T-helper 17 cell (primary cell): ENCODE data around the gene OSGIN1. TPM values are rescaled to one million over a fixed set of nuclear protein-coding genes. Genes with fewer than 3 reads are reported as not detected.
"Not testable (repeated sequence)": the region's sequence is repeated elsewhere in the genome, so short reads cannot be mapped to it uniquely, and the experiment has no call there.

Source experiments
- ATAC-seq: fragments of 150-1000 bp; cut with Tn5 transposase; 2 replicates; pipeline ENCODE4 v1.10.0; 2021; ENCODE audit warnings: mild to moderate bottlenecking, moderate library complexity
- DNase-seq, 3 donors: peaks; one replicate each; pipeline versions ENCODE4 v3.0.0 to v3.0.0-alpha.2; 2020 to 2021
- H3K9me3 ChIP-seq: one replicate; pipeline ENCODE4 v1.7.0; 2013; ENCODE audit warnings: low read length, mild to moderate bottlenecking; ENCODE audit not compliant: control insufficient read depth, poor library complexity, severe bottlenecking
- H3K27ac Mint-ChIP-seq: one replicate; pipeline ENCODE4 v1.8.0; 2022; ENCODE audit warnings: mild to moderate bottlenecking, moderate library complexity, mixed read lengths
- H3K27me3 Mint-ChIP-seq: one replicate; pipeline ENCODE4 v1.8.0; 2022; ENCODE audit warnings: mixed read lengths
- H3K36me3 Mint-ChIP-seq: one replicate; pipeline ENCODE4 v1.8.0; 2022; ENCODE audit warnings: low read depth, mixed read lengths
- H3K4me1 Mint-ChIP-seq: one replicate; pipeline ENCODE4 v1.8.0; 2022; ENCODE audit warnings: mild to moderate bottlenecking, mixed read lengths
- H3K4me3 Mint-ChIP-seq: one replicate; pipeline ENCODE4 v1.8.0; 2022; ENCODE audit warnings: mild to moderate bottlenecking, moderate library complexity, mixed read lengths
- total RNA-seq, 4 donors: library from RNA in 2 of 4; stranded (reverse) in 2 of 4; gene quantifications; one replicate each; pipeline ENCODE4 v1.2.3 and lab custom pipeline; 2022 to 2026

The OSGIN1 gene
- total RNA-seq, 2 donors from 2014 or later, result 1.1 to 1.4 TPM

GRCh38 chr16:83940630-83941378 lies 12.2 kb upstream of the OSGIN1 start:
- ATAC-seq (no peak), DNase-seq (no peak)
- H3K4me1 Mint-ChIP-seq, result peaks cover 13% of the 10 kb centered on the region
- H3K4me3 Mint-ChIP-seq, result no peak overlapping the region
- no peaks in the 10 kb centered on the region for H3K9me3 ChIP-seq
- peaks cover 4% of the 10 kb centered on the region for H3K27me3 Mint-ChIP-seq
- no peak overlapping the region for H3K27ac Mint-ChIP-seq
- peaks cover 2% of the 10 kb centered on the region for H3K36me3 Mint-ChIP-seq

- H3K4me1 Mint-ChIP-seq, result peaks cover 12% of the 10 kb centered on the region
- H3K27me3 Mint-ChIP-seq, H3K27ac Mint-ChIP-seq, H3K36me3 Mint-ChIP-seq, H3K4me3 Mint-ChIP-seq, ATAC-seq, DNase-seq, H3K9me3 ChIP-seq: not testable (repeated sequence)
Observed at GRCh38 chr16:83941546-83941945, 11.5 kb upstream of the OSGIN1 start.

- Mint-ChIP-seq H3K27me3 (peaks cover 4% of the 10 kb centered on the region), H3K27ac (no peak overlapping the region), H3K4me1 (peaks cover 10% of the 10 kb centered on the region), H3K36me3 (no peaks in the 10 kb centered on the region), H3K4me3 (no peak overlapping the region)
- H3K9me3 ChIP-seq, result no peaks in the 10 kb centered on the region
- DNase-seq (no peak), ATAC-seq (no peak)
Observed at GRCh38 chr16:83942074-83942473, 11.0 kb upstream of the OSGIN1 start.

GRCh38 chr16:83942815-83943515 lies 10.1 kb upstream of the OSGIN1 start:
- H3K27ac Mint-ChIP-seq, result no peak overlapping the region
- ATAC-seq (no peak), DNase-seq (no peak)
- no peaks in the 10 kb centered on the region for H3K36me3 Mint-ChIP-seq
- no peaks in the 10 kb centered on the region for H3K9me3 ChIP-seq
- H3K27me3 Mint-ChIP-seq, result peaks cover 4% of the 10 kb centered on the region
- peaks cover 10% of the 10 kb centered on the region for H3K4me1 Mint-ChIP-seq
- H3K4me3 Mint-ChIP-seq, result no peak overlapping the region

- H3K4me3 Mint-ChIP-seq, result no peak overlapping the region
- H3K27ac Mint-ChIP-seq, result no peak overlapping the region
Observed at GRCh38 chr16:83943516-83944050, 9.5 kb upstream of the OSGIN1 start.

GRCh38 chr16:83945587-83945986 lies 7.5 kb upstream of the OSGIN1 start:
- no peak for DNase-seq
- Mint-ChIP-seq H3K36me3 (no peaks in the 10 kb centered on the region), H3K27me3 (no peaks in the 10 kb centered on the region), H3K27ac (no peak overlapping the region), H3K4me1 (peaks cover 2% of the 10 kb centered on the region), H3K4me3 (no peak overlapping the region)
- H3K9me3 ChIP-seq, result no peaks in the 10 kb centered on the region
- ATAC-seq, result no peak

More at GRCh38 chr16:83943516-83944050, 9.5 kb upstream of the OSGIN1 start:
- H3K9me3 ChIP-seq, result no peaks in the 10 kb centered on the region
- Mint-ChIP-seq H3K36me3 (no peaks in the 10 kb centered on the region), H3K27me3 (peaks cover 4% of the 10 kb centered on the region), H3K4me1 (peaks cover 10% of the 10 kb centered on the region)
- ATAC-seq (no peak), DNase-seq (no peak)

GRCh38 chr16:83946154-83946780 lies 6.8 kb upstream of the OSGIN1 start:
- no peak overlapping the region for H3K4me3 Mint-ChIP-seq
- H3K36me3 Mint-ChIP-seq, result no peaks in the 10 kb centered on the region
- no peak for DNase-seq
- no peak for ATAC-seq
- H3K27ac Mint-ChIP-seq, result no peak overlapping the region
- H3K4me1 Mint-ChIP-seq, result no peaks in the 10 kb centered on the region
- H3K27me3 Mint-ChIP-seq, result no peaks in the 10 kb centered on the region
- no peaks in the 10 kb centered on the region for H3K9me3 ChIP-seq

GRCh38 chr16:83946781-83947566 lies 6.1 kb upstream of the OSGIN1 start:
- no peaks in the 10 kb centered on the region for H3K4me1 Mint-ChIP-seq
- ATAC-seq (no peak), DNase-seq (no peak)
- H3K4me3 Mint-ChIP-seq, result no peak overlapping the region
- no peaks in the 10 kb centered on the region for H3K36me3 Mint-ChIP-seq
- H3K27ac Mint-ChIP-seq, result no peak overlapping the region
- no peaks in the 10 kb centered on the region for H3K9me3 ChIP-seq
- no peaks in the 10 kb centered on the region for H3K27me3 Mint-ChIP-seq

GRCh38 chr16:83947642-83948234 lies 5.3 kb upstream of the OSGIN1 start:
- no peaks in the 10 kb centered on the region for H3K9me3 ChIP-seq
- no peak overlapping the region for H3K27ac Mint-ChIP-seq
- no peaks in the 10 kb centered on the region for H3K4me1 Mint-ChIP-seq
- DNase-seq (no peak), ATAC-seq (no peak)
- H3K36me3 Mint-ChIP-seq, result no peaks in the 10 kb centered on the region
- no peaks in the 10 kb centered on the region for H3K27me3 Mint-ChIP-seq
- H3K4me3 Mint-ChIP-seq, result no peak overlapping the region

GRCh38 chr16:83948914-83949723 lies 3.9 kb upstream of the OSGIN1 start:
- ATAC-seq, result no peak
- no peaks in the 10 kb centered on the region for H3K36me3 Mint-ChIP-seq

GRCh38 chr16:83949724-83950001 lies 3.4 kb upstream of the OSGIN1 start:
- Mint-ChIP-seq H3K27me3 (peaks cover 10% of the 10 kb centered on the region), H3K27ac (no peak overlapping the region), H3K4me1 (peaks cover 2% of the 10 kb centered on the region), H3K36me3 (no peaks in the 10 kb centered on the region), H3K4me3 (no peak overlapping the region)
- no peak for DNase-seq
- ATAC-seq, result no peak
- no peaks in the 10 kb centered on the region for H3K9me3 ChIP-seq

More at GRCh38 chr16:83948914-83949723, 3.9 kb upstream of the OSGIN1 start:
- DNase-seq, result no peak
- no peaks in the 10 kb centered on the region for H3K9me3 ChIP-seq
- peaks cover 4% of the 10 kb centered on the region for H3K27me3 Mint-ChIP-seq
- no peak overlapping the region for H3K4me3 Mint-ChIP-seq
- no peak overlapping the region for H3K27ac Mint-ChIP-seq
- H3K4me1 Mint-ChIP-seq, result peaks cover 2% of the 10 kb centered on the region

- not testable (repeated sequence) for ATAC-seq, H3K4me3 Mint-ChIP-seq, H3K27ac Mint-ChIP-seq, DNase-seq, H3K9me3 ChIP-seq, H3K36me3 Mint-ChIP-seq, H3K4me1 Mint-ChIP-seq
- H3K27me3 Mint-ChIP-seq, result peaks cover 22% of the 10 kb centered on the region
Observed at GRCh38 chr16:83950862-83951399, 2.1 kb upstream of the OSGIN1 start.
